Kidney epithelial cell (primary cell): ENCODE results near the gene PPP1R2C. TPM values are rescaled to one million over a fixed set of nuclear protein-coding genes. Genes with fewer than 3 reads are reported as not detected.

Experiments used
- DNase-seq: peaks from one replicate; pipeline ENCODE4 v3.0.0-alpha.2; 2010; ENCODE audit warnings: low read depth
- H3K27me3 ChIP-seq: 2 replicates; pipeline ENCODE4 v1.6.0; 2011; ENCODE audit warnings: low read length; ENCODE audit not compliant: control insufficient read depth, insufficient read depth
- H3K36me3 ChIP-seq: 2 replicates; pipeline ENCODE4 v1.5.1; 2011; ENCODE audit warnings: low read length; ENCODE audit not compliant: control insufficient read depth, insufficient read depth
- H3K4me3 ChIP-seq: 2 replicates; pipeline ENCODE4 v1.5.1; 2011; ENCODE audit warnings: low read depth, mild to moderate bottlenecking, control low read depth, low read length
- CTCF ChIP-seq: IDR thresholded peaks from 2 replicates; pipeline ENCODE4 v1.5.1; 2011; ENCODE audit warnings: mild to moderate bottlenecking, moderate library complexity, low read length, control low read depth, inconsistent platforms; ENCODE audit not compliant: insufficient read depth, poor library complexity, severe bottlenecking
- total RNA-seq: library from RNA; depleted of rRNA; stranded (reverse); fragments of >200 nt; gene quantifications from 2 replicates; pipeline ENCODE4 v1.2.3, GENCODE V29; 2015

PPP1R2C gene
- total RNA-seq, 1 donor from 2014 or later, result not detected

- Histone ChIP-seq H3K36me3 (no peaks in the 10 kb centered on the region), H3K4me3 (no peak overlapping the region), H3K27me3 (no peaks in the 10 kb centered on the region)
- TF ChIP-seq CTCF, result no peak
- DNase-seq, result no peak
Observed at GRCh38 chrX:42759881-42760280, 18.1 kb downstream of the PPP1R2C start.

- TF ChIP-seq CTCF, result no peak
- peak; percentile 23 for DNase-seq
- no peaks in the 10 kb centered on the region for H3K36me3 ChIP-seq
- H3K4me3 ChIP-seq, result no peak overlapping the region
- no peaks in the 10 kb centered on the region for H3K27me3 ChIP-seq
Observed at GRCh38 chrX:42755815-42756214, 22.1 kb downstream of the PPP1R2C start.

DNA sequence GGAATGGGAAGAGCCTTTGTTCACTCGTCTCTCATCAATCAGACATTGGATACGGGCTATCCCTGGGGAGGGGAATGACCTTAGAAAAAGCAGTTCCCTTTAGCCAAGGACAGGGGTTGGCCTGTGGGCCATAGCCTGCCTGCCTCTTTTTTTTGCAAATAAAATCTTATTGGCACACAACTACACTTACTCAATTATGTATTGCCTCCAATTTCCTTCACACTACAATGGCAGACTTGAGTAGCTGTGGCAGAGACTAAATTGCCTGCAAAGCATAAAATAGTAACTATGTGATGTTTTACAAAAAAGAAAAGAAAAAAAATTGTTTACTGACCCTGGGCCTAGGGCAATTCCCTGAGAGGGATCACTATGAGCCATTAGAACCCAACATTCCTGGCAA is 23.4 kb downstream of the PPP1R2C start:
- no peak for TF ChIP-seq CTCF
- DNase-seq, result no peak
- no peak overlapping the region for H3K4me3 ChIP-seq
- no peaks in the 10 kb centered on the region for H3K36me3 ChIP-seq
- no peaks in the 10 kb centered on the region for H3K27me3 ChIP-seq

DNA sequence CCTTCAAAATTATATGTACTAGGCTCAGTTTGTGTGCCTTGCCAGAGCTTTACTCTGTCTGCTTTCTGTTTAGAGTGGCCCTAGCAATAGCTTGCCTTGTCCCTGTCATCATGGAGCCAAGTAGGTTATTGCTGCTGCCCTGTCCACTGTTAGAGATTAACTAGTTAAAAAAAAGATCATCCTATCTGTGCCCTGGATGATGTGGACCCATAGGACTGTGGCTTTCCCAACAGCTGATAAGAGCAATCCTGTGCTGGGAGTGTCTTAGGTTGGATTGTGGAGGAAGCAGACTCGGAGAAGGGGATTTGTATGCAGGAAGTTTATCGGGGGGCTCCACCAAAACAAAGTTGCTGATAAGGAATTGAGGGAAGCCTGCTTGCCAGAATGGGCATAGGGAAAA is 23.8 kb downstream of the PPP1R2C start:
- TF ChIP-seq CTCF, result no peak
- H3K27me3 ChIP-seq, result no peaks in the 10 kb centered on the region
- H3K4me3 ChIP-seq, result no peak overlapping the region
- no peak for DNase-seq
- H3K36me3 ChIP-seq, result no peaks in the 10 kb centered on the region

DNA sequence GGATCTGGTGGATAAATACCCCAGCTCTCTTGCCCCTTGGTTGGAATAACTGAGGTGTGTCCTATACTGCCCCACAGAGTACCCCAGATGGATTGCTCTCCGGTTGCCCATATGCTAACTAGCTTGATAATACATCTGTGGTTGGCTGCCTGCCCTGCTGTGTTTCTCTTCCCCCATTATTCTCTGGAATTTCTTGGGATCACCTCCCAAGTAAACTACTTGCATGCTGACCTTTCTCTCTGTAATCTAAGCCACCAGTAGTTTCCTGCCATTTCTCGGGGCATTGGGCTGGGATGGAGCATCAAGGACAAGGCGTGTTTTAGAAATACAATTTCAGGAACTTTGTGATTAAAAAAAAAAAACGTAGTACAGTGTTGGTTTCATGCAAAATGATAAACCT is 25.2 kb downstream of the PPP1R2C start:
- DNase-seq, result no peak
- no peak for TF ChIP-seq CTCF
- H3K4me3 ChIP-seq, result no peak overlapping the region
- no peaks in the 10 kb centered on the region for H3K27me3 ChIP-seq
- H3K36me3 ChIP-seq, result no peaks in the 10 kb centered on the region

GRCh38 chrX:42751573-42751972 is 26.4 kb downstream of the PPP1R2C start:
- Histone ChIP-seq H3K27me3 (no peaks in the 10 kb centered on the region), H3K4me3 (no peak overlapping the region), H3K36me3 (no peaks in the 10 kb centered on the region)
- DNase-seq, result no peak
- TF ChIP-seq CTCF, result no peak
